ENCODE measurements around the gene COQ8A.

DNA sequence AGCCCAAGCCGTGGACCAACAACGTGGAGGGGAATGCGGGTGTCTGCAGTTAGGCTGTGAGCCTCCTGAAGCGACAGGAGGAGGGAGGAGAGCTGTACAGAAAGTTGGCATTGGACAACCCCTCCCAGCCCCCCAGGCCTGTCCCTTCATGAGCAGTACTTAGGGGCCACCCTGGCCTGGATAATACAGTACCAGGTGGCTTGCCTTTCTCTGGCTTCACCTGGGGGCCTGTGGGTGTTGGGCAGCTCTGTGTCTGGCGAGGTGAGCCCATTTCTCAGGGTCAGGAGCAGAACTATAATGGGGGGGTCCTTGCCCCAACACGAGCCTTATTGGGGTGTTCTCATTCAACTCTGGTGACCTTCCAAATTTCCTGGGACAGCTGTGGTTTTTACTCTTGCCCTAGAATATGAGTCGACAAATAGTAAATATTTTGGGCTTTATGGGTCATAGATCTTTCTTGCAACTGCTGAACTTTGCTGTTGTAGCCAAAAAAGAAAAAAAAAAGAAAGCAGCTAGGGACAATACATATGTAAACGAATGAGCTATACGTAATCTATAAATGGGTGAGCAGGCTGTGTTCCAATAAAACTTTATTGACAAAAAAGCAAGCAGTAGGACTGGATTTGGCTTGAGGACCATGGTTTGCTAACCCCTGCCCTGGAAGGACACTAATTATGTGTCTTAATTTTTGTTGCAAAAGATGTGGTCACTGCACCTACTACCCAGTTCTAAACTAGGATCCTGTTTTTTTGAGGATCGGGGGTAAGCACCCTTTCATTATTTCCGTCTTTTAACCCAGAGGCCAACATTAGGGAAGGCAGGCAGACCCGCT, 11.4 kb downstream of the COQ8A start:
- TF ChIP-seq POLR2A (IDR thresholded peaks at IDR 0.05; ENCODE audit: extremely low read depth, insufficient read length) (no peak), MYC (IDR thresholded peaks at IDR 0.05; ENCODE audit: low read depth, low read length) (no peak)
- TF ChIP-seq, protein P1, sequence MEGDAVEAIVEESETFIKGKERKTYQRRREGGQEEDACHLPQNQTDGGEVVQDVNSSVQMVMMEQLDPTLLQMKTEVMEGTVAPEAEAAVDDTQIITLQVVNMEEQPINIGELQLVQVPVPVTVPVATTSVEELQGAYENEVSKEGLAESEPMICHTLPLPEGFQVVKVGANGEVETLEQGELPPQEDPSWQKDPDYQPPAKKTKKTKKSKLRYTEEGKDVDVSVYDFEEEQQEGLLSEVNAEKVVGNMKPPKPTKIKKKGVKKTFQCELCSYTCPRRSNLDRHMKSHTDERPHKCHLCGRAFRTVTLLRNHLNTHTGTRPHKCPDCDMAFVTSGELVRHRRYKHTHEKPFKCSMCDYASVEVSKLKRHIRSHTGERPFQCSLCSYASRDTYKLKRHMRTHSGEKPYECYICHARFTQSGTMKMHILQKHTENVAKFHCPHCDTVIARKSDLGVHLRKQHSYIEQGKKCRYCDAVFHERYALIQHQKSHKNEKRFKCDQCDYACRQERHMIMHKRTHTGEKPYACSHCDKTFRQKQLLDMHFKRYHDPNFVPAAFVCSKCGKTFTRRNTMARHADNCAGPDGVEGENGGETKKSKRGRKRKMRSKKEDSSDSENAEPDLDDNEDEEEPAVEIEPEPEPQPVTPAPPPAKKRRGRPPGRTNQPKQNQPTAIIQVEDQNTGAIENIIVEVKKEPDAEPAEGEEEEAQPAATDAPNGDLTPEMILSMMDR (IDR thresholded peaks at IDR 0.05; ENCODE audit: low read depth, low read length) = no peak

All from NB4 (cell line).